GM12864 (cell line): Measurements from ENCODE around the gene LRRC74A.

Experiments
- DNase-seq: peaks from one replicate; pipeline ENCODE4 v3.0.0-alpha.2; 2011; ENCODE audit warnings: low read depth
- H3K4me3 ChIP-seq: 2 replicates; pipeline ENCODE4 v1.5.1; 2011; ENCODE audit warnings: mild to moderate bottlenecking, low read depth, low read length, control low read depth
- TF ChIP-seq, protein P1 (sequence below): IDR thresholded peaks from 2 replicates; pipeline ENCODE4 v1.5.1; 2011; ENCODE audit warnings: low read depth, mild to moderate bottlenecking, moderate library complexity, low read length, control low read depth, inconsistent platforms; ENCODE audit errors: missing control alignments

Gene LRRC74A

DNA sequence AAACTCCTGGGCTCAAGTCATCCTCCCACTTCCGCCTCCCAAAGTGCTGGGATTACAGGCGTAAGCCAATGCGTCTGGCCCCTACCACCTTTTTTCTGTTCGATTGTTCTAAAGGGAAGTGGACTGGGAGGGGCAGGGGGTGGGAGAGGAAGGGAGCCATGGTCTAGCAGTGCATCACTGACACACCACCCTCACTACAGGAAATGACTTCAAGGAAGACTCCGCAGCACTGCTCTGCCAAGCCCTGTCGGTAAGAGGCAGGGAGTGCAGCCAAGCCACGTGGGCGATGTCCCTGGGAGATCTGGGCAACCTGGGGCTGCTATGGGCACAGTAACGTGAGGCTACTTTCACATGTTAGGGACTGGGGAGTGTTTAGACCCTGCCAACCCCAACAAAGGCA, 18.0 kb downstream of the LRRC74A start:
- no peak overlapping the region for H3K4me3 ChIP-seq
- DNase-seq, result no peak
- TF ChIP-seq, protein P1, sequence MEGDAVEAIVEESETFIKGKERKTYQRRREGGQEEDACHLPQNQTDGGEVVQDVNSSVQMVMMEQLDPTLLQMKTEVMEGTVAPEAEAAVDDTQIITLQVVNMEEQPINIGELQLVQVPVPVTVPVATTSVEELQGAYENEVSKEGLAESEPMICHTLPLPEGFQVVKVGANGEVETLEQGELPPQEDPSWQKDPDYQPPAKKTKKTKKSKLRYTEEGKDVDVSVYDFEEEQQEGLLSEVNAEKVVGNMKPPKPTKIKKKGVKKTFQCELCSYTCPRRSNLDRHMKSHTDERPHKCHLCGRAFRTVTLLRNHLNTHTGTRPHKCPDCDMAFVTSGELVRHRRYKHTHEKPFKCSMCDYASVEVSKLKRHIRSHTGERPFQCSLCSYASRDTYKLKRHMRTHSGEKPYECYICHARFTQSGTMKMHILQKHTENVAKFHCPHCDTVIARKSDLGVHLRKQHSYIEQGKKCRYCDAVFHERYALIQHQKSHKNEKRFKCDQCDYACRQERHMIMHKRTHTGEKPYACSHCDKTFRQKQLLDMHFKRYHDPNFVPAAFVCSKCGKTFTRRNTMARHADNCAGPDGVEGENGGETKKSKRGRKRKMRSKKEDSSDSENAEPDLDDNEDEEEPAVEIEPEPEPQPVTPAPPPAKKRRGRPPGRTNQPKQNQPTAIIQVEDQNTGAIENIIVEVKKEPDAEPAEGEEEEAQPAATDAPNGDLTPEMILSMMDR, result peak; percentile 20

DNA sequence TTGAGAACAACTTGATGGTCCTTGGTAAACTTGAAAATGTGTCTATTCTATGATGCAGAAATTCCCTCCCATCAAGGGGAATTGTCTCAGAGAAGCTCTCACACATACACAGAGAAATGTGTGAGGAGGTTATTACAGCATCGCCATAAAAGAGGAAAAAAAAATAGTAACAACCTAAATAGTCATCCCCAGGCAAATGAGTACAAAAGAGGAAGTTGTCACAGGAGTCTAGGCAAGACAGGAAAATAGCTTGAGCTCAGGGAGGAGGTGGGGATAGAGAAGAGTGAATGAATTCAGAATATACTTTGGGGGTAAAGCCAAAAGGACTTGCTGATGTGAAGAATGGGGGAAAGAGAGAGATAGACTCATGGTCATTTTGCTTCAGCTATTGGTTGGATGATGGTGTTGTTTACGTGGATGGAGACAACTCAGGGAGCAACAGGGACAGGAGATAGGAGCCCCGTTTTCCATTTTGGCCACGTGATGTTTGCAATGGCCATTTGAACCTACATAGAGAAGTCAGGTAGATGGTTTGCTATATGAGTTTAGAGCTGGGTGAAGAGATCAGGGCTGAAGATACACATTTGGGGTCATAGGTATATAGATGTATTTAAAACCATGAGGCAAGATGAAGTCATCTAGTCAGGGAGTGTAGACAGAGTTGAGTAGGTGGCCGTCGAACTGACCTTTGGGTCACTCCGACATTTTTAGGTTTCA, 20.3 kb downstream of the LRRC74A start:
- H3K4me3 ChIP-seq, result no peak overlapping the region
- TF ChIP-seq, protein P1, result no peak
- DNase-seq, result no peak

DNA sequence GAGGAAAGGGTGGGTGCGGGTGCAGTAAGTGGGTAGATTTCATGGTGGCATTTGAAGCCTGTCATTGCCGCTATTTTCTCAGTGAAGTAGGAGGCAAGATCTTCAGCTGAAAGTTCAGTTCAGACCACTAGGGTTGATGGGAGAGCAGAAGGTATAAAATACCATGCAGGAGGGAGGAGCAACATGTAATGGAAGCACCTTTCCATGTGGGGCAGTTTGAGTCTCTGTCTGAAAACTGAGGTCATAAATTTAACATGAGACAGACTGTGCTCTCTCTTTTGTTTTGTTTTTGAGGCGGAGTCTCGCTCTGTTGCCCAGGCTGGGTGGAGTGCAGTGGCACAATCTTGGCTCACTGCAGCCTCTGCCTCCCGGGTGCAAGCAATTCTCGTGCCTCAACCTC, 22.7 kb downstream of the LRRC74A start:
- H3K4me3 ChIP-seq, result no peak overlapping the region
- TF ChIP-seq, protein P1, result no peak
- DNase-seq, result no peak

DNA sequence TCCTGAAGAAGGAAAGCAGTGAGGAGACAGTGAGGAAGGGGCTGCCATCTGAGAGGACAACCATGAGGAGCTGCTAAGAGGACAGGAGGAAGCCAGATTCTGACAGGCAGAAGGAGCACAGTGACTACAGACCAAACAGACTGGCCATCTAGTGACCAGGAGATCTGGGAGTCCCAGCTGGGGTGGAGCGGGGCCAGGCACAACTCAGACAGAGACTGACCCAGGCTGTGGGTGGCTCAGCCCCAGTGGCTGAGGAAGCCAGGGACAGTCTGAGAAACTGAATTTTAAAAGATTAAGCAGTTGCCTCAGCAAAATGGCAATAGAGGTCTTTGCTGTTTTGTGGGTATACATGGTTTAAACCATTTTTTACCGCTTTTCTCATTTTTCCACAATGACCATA, 28.9 kb downstream of the LRRC74A start:
- TF ChIP-seq, protein P1, result no peak
- no peak for DNase-seq
- no peak overlapping the region for H3K4me3 ChIP-seq

DNA sequence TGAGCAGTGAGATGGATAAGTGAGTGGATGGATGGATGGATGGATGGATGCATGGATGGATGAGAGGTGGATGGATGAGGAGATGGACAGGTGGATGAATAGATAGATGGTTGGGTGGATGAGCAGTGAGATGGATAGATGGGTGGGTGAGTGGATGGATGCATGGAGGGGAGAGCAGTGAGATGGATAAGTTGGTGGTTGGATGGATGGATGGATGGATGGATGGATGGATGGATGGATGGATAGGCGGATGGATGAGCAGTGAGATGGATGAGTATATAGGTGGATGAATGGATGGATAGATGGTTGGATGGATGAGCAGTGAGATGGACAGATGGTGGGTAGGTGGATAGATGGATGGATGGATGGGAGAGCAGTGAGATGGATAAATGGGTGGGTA, 30.6 kb downstream of the LRRC74A start:
- no peak overlapping the region for H3K4me3 ChIP-seq
- no peak for DNase-seq
- TF ChIP-seq, protein P1, result no peak

DNA sequence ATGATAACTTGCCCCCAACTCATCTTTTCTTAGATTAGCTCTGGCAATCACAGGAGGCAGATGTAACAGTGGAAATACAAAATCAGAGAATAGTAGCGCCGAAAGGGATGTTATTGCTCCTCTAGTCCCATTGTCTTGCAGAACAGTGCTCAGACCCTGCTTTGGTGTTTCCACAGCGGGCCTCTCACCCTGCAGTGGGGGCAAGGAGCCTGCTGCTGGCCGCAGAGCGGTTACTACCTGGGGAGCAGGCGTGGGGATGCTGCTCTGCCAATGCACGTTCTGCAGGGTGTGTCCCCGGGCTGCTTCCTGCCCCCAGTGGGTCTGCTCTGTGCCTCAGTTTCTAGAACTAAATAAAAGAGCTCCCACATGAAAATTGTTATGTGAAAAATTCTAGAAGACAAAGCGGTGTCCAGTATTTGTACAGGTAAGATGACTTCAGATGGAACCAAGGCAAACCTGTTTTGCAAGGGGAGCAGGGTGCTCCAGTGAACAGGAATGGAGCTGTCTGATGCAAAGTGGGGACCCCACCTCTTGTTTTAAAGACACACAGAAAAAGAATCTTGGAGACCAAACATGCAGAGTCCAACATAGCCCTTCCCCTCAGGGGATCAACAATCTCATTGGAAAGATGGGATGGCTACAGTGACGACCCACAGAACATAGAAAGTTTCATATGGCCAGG, 35.5 kb downstream of the LRRC74A start:
- H3K4me3 ChIP-seq, result no peak overlapping the region
- TF ChIP-seq, protein P1, result no peak
- no peak for DNase-seq
